Aorta (tissue), 5 donors: ENCODE measurements around the gene RAB13. TPM values are rescaled to one million over a fixed set of nuclear protein-coding genes. Genes with fewer than 3 reads are reported as not detected.

ENCODE experiments used
- ATAC-seq: fragments of 200-7000 bp; cut with Tn5 transposase; one replicate; pipeline ENCODE4 v1.9.1; 2022; ENCODE audit warnings: moderate library complexity; ENCODE audit not compliant: low FRiP score
- DNase-seq, 2 donors: peaks; one replicate each; pipeline ENCODE4 v3.0.0-alpha.2; 2020
- H3K27ac ChIP-seq, 2 donors: one replicate each; pipeline ENCODE4 v1.5.1; 2013; ENCODE audit warnings: low read length in 2 of 2, mild to moderate bottlenecking in 2 of 2, moderate library complexity in 2 of 2, control low read depth in 1 of 2, inconsistent platforms in 1 of 2, low read depth in 1 of 2
- H3K27me3 ChIP-seq, 2 donors: one replicate each; pipeline ENCODE4 v1.6.1; 2013; ENCODE audit warnings: control low read depth in 1 of 2, low read length in 1 of 2, mild to moderate bottlenecking in 1 of 2, moderate library complexity in 1 of 2; ENCODE audit not compliant: insufficient read depth in 2 of 2, control insufficient read depth in 1 of 2
- H3K36me3 ChIP-seq, 2 donors: one replicate each; pipeline ENCODE4 v1.6.1; 2013; ENCODE audit warnings: control low read depth in 1 of 2, low read length in 1 of 2, mild to moderate bottlenecking in 1 of 2; ENCODE audit not compliant: insufficient read depth in 2 of 2, control insufficient read depth in 1 of 2
- H3K4me1 ChIP-seq, 2 donors: one replicate each; pipeline ENCODE4 v1.6.1; 2013; ENCODE audit warnings: low read length in 2 of 2, control low read depth in 1 of 2, mild to moderate bottlenecking in 1 of 2, moderate library complexity in 1 of 2; ENCODE audit not compliant: insufficient read depth in 2 of 2, control insufficient read depth in 1 of 2
- H3K4me3 ChIP-seq, 2 donors: one replicate each; pipeline ENCODE4 v1.5.1; 2013; ENCODE audit warnings: low read length in 2 of 2, control low read depth in 1 of 2, mild to moderate bottlenecking in 1 of 2
- H3K9me3 ChIP-seq: one replicate; pipeline ENCODE4 v1.6.1; 2013; ENCODE audit warnings: mild to moderate bottlenecking, low read length; ENCODE audit not compliant: control insufficient read depth
- WGBS, 2 donors: extraction: QIAGEN DNeasy Blood & Tissue Kit; methylation state at CpG; one replicate each; pipeline ENCODE4 v1.1.7; 2013; 5-methylcytosine and 5-hydroxymethylcytosine counted together
- intact Hi-C, 2 donors: fragments of 100-400 bp; cut with DNase I; formaldehyde crosslinking; loops; one replicate each; pipeline versions ENCODE4 v1.14.2 to v1.15.0; 2022
- polyA plus RNA-seq, 2 donors: library from polyadenylated mRNA; stranded (reverse); fragments of 200-250 nt; gene quantifications; one replicate each; pipeline ENCODE4 v1.2.3, GENCODE V29; 2013
- total RNA-seq, 2 donors: library from RNA; stranded (reverse); fragmentation: NEBNext Ultra II Directional; extraction: Animal tissue kit (Norgen Biotek cat#: 25700); gene quantifications; one replicate each; pipeline ENCODE4 v1.2.1, GENCODE V29; 2021
- donor health status: healthy with polysubstance abuse.
- donor health status: Bipolar disorder and iron deficiency.
- donor health status: DM: no; HTN: no; CAD: no.
- donor health status: DM: no; HTN: no; CAD: no.
- donor health status: DM: yes; HTN: yes; CAD: no.

RAB13 gene
- total and polyA plus RNA-seq, 4 donors: 127 to 643 (median 200) TPM

GRCh38 chr1:153944827-153945117 lies 41.4 kb downstream of the RAB13 start:
- H3K9me3 ChIP-seq: no peaks in the 10 kb centered on the region
- no peak overlapping the region for H3K27ac ChIP-seq
- H3K27me3 ChIP-seq: no peaks in the 10 kb centered on the region
- DNase-seq (peak in 1 of 2 donors; percentile 0), ATAC-seq (no peak)
- no peak overlapping the region for H3K4me3 ChIP-seq
- peaks cover 2 to 7% of the 10 kb centered on the region in 2 donors for H3K36me3 ChIP-seq
- H3K4me1 ChIP-seq: no peaks in the 10 kb centered on the region
- WGBS, 2 donors: 78 to 81% methylated on average over 3 of the region's 3 CpGs
- intact Hi-C loops: loop anchor here (1.0 to 5.0 kb wide), 3 partner anchors 21 to 147 kb away; no protein-coding TSS in a partner anchor

GRCh38 chr1:153944005-153944826 lies 41.9 kb downstream of the RAB13 start:
- Histone ChIP-seq H3K4me3 (no peak overlapping the region), H3K36me3 (peaks cover 2 to 7% of the 10 kb centered on the region in 2 donors), H3K4me1 (no peaks in the 10 kb centered on the region), H3K27me3 (no peaks in the 10 kb centered on the region), H3K9me3 (no peaks in the 10 kb centered on the region), H3K27ac (no peak overlapping the region)
- 79 to 83% methylated on average over 15 of the region's 15 CpGs for WGBS, 2 donors
- ATAC-seq (no peak), DNase-seq (peak; percentile 51 to 76)
- intact Hi-C loops: no loop called here

GRCh38 chr1:153942766-153943549 lies 43.2 kb downstream of the RAB13 start:
- peak; percentile 21 to 63 for DNase-seq
- WGBS, 2 donors: 86 to 89% methylated on average over 11 of the region's 11 CpGs
- intact Hi-C loops: no loop called here

GRCh38 chr1:153941826-153942725 lies 44.1 kb downstream of the RAB13 start:
- 94% methylated on average over 34 of the region's 34 CpGs for WGBS, 2 donors
- H3K4me1 ChIP-seq: no peaks in the 10 kb centered on the region
- intact Hi-C loops: no loop called here

More at GRCh38 chr1:153942766-153943549, 43.2 kb downstream of the RAB13 start:
- no peaks in the 10 kb centered on the region for H3K9me3 ChIP-seq
- H3K4me1 ChIP-seq: no peaks in the 10 kb centered on the region
- H3K27me3 ChIP-seq: no peaks in the 10 kb centered on the region
- H3K27ac ChIP-seq: no peak overlapping the region
- no peak for ATAC-seq
- peaks cover 0 to 3% of the 10 kb centered on the region in 2 donors for H3K36me3 ChIP-seq
- no peak overlapping the region for H3K4me3 ChIP-seq

GRCh38 chr1:153940756-153941155 lies 45.4 kb downstream of the RAB13 start:
- Histone ChIP-seq H3K4me3 (no peak overlapping the region), H3K9me3 (no peaks in the 10 kb centered on the region), H3K27ac (no peak overlapping the region), H3K36me3 (peaks cover 0 to 4% of the 10 kb centered on the region in 2 donors), H3K27me3 (no peaks in the 10 kb centered on the region), H3K4me1 (no peaks in the 10 kb centered on the region)
- peak; percentile 26 to 49 for DNase-seq
- intact Hi-C loops: no loop called here
- ATAC-seq: no peak
- 93 to 97% methylated on average over 8 of the region's 8 CpGs for WGBS, 2 donors

More at GRCh38 chr1:153941826-153942725, 44.1 kb downstream of the RAB13 start:
- Histone ChIP-seq H3K9me3 (no peaks in the 10 kb centered on the region), H3K27me3 (no peaks in the 10 kb centered on the region), H3K36me3 (no peaks in the 10 kb centered on the region), H3K27ac (no peak overlapping the region), H3K4me3 (no peak overlapping the region)
- DNase-seq: peak; percentile 47 to 74
- no peak for ATAC-seq

GRCh38 chr1:153939476-153939875 lies 46.7 kb downstream of the RAB13 start:
- peak in 1 of 2 donors; percentile 67 for DNase-seq

GRCh38 chr1:153938996-153939395 lies 47.1 kb downstream of the RAB13 start:
- Histone ChIP-seq H3K27ac (no peak overlapping the region), H3K27me3 (no peaks in the 10 kb centered on the region), H3K4me3 (no peak overlapping the region), H3K9me3 (no peaks in the 10 kb centered on the region), H3K36me3 (peaks cover under 1 to 8% of the 10 kb centered on the region in 2 donors), H3K4me1 (no peaks in the 10 kb centered on the region)
- 92 to 95% methylated on average over 3 of the region's 3 CpGs for WGBS, 2 donors
- DNase-seq (peak in 1 of 2 donors; percentile 51), ATAC-seq (no peak)
- intact Hi-C loops: no loop called here

More at GRCh38 chr1:153939476-153939875, 46.7 kb downstream of the RAB13 start:
- H3K27ac ChIP-seq: no peak overlapping the region
- intact Hi-C loops: no loop called here
- 76 to 79% methylated on average over 12 of the region's 12 CpGs for WGBS, 2 donors
- peaks cover 0 to 8% of the 10 kb centered on the region in 2 donors for H3K36me3 ChIP-seq
- H3K4me3 ChIP-seq: no peak overlapping the region
- no peaks in the 10 kb centered on the region for H3K9me3 ChIP-seq
- no peaks in the 10 kb centered on the region for H3K27me3 ChIP-seq
- H3K4me1 ChIP-seq: no peaks in the 10 kb centered on the region
- ATAC-seq: no peak

GRCh38 chr1:153937331-153937730 lies 48.8 kb downstream of the RAB13 start:
- H3K27ac ChIP-seq: no peak overlapping the region
- peak in 1 of 2 donors; percentile 59 for DNase-seq
- no peaks in the 10 kb centered on the region for H3K4me1 ChIP-seq
- H3K27me3 ChIP-seq: no peaks in the 10 kb centered on the region
- no peak overlapping the region for H3K4me3 ChIP-seq
- intact Hi-C loops: no loop called here
- H3K36me3 ChIP-seq: peaks cover 6 to 8% of the 10 kb centered on the region in 2 donors
- ATAC-seq: no peak
- H3K9me3 ChIP-seq: no peaks in the 10 kb centered on the region
- 95 to 96% methylated on average over 10 of the region's 10 CpGs for WGBS, 2 donors
